Measurements from ENCODE around the gene CRYBA4. TPM values are rescaled to one million over a fixed set of nuclear protein-coding genes. Genes with fewer than 3 reads are reported as not detected.

The CRYBA4 gene
- total and polyA plus RNA-seq, 10 of the 15 experiments (the other 5 are each of a cell fraction or from before 2014, with no cell fraction given), result 0.12 to 0.17 TPM; not detected in 8

DNA sequence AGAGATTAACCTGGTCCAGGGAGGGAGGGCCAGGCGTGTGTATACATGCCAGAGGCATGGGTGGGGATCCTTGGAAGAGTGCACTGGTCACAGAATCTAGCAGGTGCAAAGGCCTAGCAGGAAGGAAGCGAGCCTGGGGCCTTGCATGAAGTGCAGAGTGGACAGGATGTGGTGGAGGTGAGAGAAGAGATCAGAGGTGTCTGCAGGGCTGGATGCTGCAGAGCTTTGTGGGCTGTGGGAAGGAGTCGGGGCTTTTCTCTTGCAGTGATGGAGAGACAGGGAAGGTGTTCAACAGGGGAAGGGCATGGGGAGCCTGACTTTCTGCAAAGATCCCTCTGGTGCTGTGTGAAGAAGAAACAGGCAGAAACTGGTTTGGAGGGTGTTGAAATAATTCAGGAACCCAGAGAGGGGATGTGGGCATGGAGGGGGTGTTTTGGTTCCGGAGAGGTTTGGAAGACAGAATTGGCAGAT, 29.3 kb upstream of the CRYBA4 start (continued):
- TF ChIP-seq E2F8 (IDR thresholded peaks at IDR 0.05; ENCODE audit: low read depth, partially characterized antibody), result no peak
- TF ChIP-seq TCF3 (IDR thresholded peaks at IDR 0.05; ENCODE audit: borderline replicate concordance, insufficient read depth, low read depth, low read length), result peak; percentile 68; the same call in 1 of the 2 replicates
- TF ChIP-seq, protein P1, sequence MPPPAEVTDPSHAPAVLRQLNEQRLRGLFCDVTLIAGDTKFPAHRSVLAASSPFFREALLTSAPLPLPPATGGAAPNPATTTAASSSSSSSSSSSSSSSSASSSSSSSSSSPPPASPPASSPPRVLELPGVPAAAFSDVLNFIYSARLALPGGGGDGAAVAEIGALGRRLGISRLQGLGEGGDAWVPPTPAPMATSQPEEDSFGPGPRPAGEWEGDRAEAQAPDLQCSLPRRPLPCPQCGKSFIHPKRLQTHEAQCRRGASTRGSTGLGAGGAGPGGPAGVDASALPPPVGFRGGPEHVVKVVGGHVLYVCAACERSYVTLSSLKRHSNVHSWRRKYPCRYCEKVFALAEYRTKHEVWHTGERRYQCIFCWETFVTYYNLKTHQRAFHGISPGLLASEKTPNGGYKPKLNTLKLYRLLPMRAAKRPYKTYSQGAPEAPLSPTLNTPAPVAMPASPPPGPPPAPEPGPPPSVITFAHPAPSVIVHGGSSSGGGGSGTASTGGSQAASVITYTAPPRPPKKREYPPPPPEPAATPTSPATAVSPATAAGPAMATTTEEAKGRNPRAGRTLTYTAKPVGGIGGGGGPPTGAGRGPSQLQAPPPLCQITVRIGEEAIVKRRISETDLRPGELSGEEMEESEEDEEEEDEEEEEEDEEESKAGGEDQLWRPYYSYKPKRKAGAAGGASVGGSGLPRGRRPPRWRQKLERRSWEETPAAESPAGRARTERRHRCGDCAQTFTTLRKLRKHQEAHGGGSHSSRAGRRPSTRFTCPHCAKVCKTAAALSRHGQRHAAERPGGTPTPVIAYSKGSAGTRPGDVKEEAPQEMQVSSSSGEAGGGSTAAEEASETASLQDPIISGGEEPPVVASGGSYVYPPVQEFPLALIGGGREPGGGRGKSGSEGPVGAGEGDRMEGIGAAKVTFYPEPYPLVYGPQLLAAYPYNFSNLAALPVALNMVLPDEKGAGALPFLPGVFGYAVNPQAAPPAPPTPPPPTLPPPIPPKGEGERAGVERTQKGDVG (CRISPR knock-in tag; IDR thresholded peaks at IDR 0.05), result no peak
- no peak for TF ChIP-seq IRF4 (IDR thresholded peaks at IDR 0.05; ENCODE audit: low read depth, low read length)
- no peak for TF ChIP-seq SIN3A (IDR thresholded peaks at IDR 0.05; ENCODE audit: low read depth, low read length)
- TF ChIP-seq CBX5 (IDR thresholded peaks at IDR 0.05; ENCODE audit: low read depth), result no peak
- TF ChIP-seq CHD2 (IDR thresholded peaks at IDR 0.05; ENCODE audit: borderline replicate concordance, low read depth, low read length), result peak; percentile 35; the same call in 1 of the 2 replicates
- TF ChIP-seq HDGF (IDR thresholded peaks at IDR 0.05), result peak; percentile 93
- TF ChIP-seq RELA (IDR thresholded peaks at IDR 0.05; ENCODE audit: borderline replicate concordance, partially characterized antibody), result no peak
- TF ChIP-seq PKNOX1 (IDR thresholded peaks at IDR 0.05), result peak; percentile 54
- TF ChIP-seq KDM1A (IDR thresholded peaks at IDR 0.05; ENCODE audit: borderline replicate concordance), result no peak
- TF ChIP-seq, protein P2, sequence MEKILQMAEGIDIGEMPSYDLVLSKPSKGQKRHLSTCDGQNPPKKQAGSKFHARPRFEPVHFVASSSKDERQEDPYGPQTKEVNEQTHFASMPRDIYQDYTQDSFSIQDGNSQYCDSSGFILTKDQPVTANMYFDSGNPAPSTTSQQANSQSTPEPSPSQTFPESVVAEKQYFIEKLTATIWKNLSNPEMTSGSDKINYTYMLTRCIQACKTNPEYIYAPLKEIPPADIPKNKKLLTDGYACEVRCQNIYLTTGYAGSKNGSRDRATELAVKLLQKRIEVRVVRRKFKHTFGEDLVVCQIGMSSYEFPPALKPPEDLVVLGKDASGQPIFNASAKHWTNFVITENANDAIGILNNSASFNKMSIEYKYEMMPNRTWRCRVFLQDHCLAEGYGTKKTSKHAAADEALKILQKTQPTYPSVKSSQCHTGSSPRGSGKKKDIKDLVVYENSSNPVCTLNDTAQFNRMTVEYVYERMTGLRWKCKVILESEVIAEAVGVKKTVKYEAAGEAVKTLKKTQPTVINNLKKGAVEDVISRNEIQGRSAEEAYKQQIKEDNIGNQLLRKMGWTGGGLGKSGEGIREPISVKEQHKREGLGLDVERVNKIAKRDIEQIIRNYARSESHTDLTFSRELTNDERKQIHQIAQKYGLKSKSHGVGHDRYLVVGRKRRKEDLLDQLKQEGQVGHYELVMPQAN (conservative IDR thresholded peaks at IDR 0.05), result no peak
- no peak for TF ChIP-seq KAT2A (conservative IDR thresholded peaks at IDR 0.05; ENCODE audit: control insufficient read depth, low read depth, low read length)
- no peak for TF ChIP-seq IRF5 (IDR thresholded peaks at IDR 0.05; ENCODE audit: borderline replicate concordance)
- peak; percentile 63 for TF ChIP-seq SP1 (IDR thresholded peaks at IDR 0.05; ENCODE audit: low read depth, low read length)
- TF ChIP-seq LARP7 (IDR thresholded peaks at IDR 0.05), result no peak
- TF ChIP-seq MYB (IDR thresholded peaks at IDR 0.05; ENCODE audit: borderline replicate concordance, low read depth, low read length), result no peak
- TF ChIP-seq NRF1 (conservative IDR thresholded peaks at IDR 0.05; ENCODE audit: low read depth, low read length), result no peak
- 0 out of 2 replicates have a peak, but pooled peaks have one; percentile 60 for TF ChIP-seq RCOR1 (conservative IDR thresholded peaks at IDR 0.05; ENCODE audit: low read depth, low read length)
